Right lobe of liver (tissue), 6 donors: ENCODE data around the gene PRPF8. TPM values are rescaled to one million over a fixed set of nuclear protein-coding genes. Genes with fewer than 3 reads are reported as not detected.
A peak's percentile ranks its signal among the peaks of the same experiment; 100 is the strongest.

ENCODE experiments used
- ATAC-seq, 4 donors: fragments of 200-7000 bp; cut with Tn5 transposase; one replicate each; pipeline ENCODE4 v1.9.1; 2020; ENCODE audit warnings: mild to moderate bottlenecking in 4 of 4, moderate library complexity in 4 of 4
- DNase-seq, 3 donors: peaks; one replicate each; pipeline ENCODE4 v3.0.0-alpha.2; 2020
- H3K27ac ChIP-seq, 3 donors: fragments of 200-600 bp; one replicate each; pipeline ENCODE4 v1.8.0; 2022
- H3K27me3 ChIP-seq, 2 donors: fragments of 200-600 bp; one replicate each; pipeline ENCODE4 v1.8.0; 2022
- H3K36me3 ChIP-seq, 4 donors: fragments of 200-600 bp; sonication (generic) in 1 of 4; one replicate each; pipeline versions ENCODE4 v1.5.1 to v1.8.0; 2017 to 2022; ENCODE audit warnings: control low read depth in 1 of 4
- H3K4me1 ChIP-seq, 4 donors: fragments of 200-600 bp; sonication (generic) in 1 of 4; one replicate each; pipeline versions ENCODE4 v1.5.1 to v1.8.0; 2017 to 2022; ENCODE audit warnings: control low read depth in 1 of 4
- H3K4me3 ChIP-seq, 3 donors: fragments of 200-600 bp; one replicate each; pipeline ENCODE4 v1.8.0; 2022
- H3K9me3 ChIP-seq, 4 donors: fragments of 200-600 bp; sonication (generic) in 1 of 4; one replicate each; pipeline versions ENCODE4 v1.5.1 to v1.8.0; 2017 to 2022; ENCODE audit warnings: control low read depth in 1 of 4
- CTCF ChIP-seq, 4 donors: fragments of 200-600 bp in 3 of 4; fragments of 450-650 bp in 1 of 4; IDR thresholded peaks; one replicate each; pipeline versions ENCODE4 v1.5.1 to v1.8.0; 2016 to 2022; ENCODE audit warnings: antibody characterized with exemption in 4 of 4, mild to moderate bottlenecking in 2 of 4
- POLR2A ChIP-seq: fragments of 450-650 bp; IDR thresholded peaks from one replicate; pipeline ENCODE4 v1.6.1; 2017; ENCODE audit warnings: antibody characterized with exemption, mild to moderate bottlenecking
- WGBS: methylation state at CpG from one replicate; pipeline ENCODE4 v1.1.6; 2018; ENCODE audit warnings: low coverage, low lambda C conversion rate; ENCODE audit not compliant: insufficient coverage; ENCODE audit errors: missing lambda C conversion rate; 5-methylcytosine and 5-hydroxymethylcytosine counted together
- intact Hi-C, 2 donors: fragments of 100-400 bp; cut with DNase I; formaldehyde crosslinking; loops; one replicate each; pipeline versions ENCODE4 v1.11.2 to v1.14.1; 2022
- total RNA-seq, 6 experiments: library from RNA; depleted of rRNA in 2 of 6; stranded (reverse); fragments of >200 nt in 2 of 6; fragmentation: NEBNext Ultra II Directional in 3 of 6; extraction: Animal tissue kit (Norgen Biotek cat#: 25700) in 3 of 6; gene quantifications; one replicate each; pipeline versions ENCODE4 v1.1.0 to v1.2.4, GENCODE V29; 2016 to 2023
- donor health status: DM: no; HTN: yes; CAD: no.
- donor health status: DM: no; HTN: no; CAD: no.
- donor health status: DM: no; HTN: no; CAD: no.
- donor health status: DM: no; HTN: yes; CAD: no.
- donor health status: DM: no; HTN: yes; CAD: no.

Gene PRPF8
- total RNA-seq, 6 experiments from 2014 or later = 79.3 to 116 (median 102) TPM

GRCh38 chr17:1621273-1621954 lies 63.3 kb downstream of the PRPF8 start:
- TF ChIP-seq CTCF (IDR thresholded peaks at IDR 0.05) (no peak), POLR2A (no peak)
- ATAC-seq = peak; percentile 50 to 74 (median 68)
- H3K4me1 ChIP-seq = no peaks in the 10 kb centered on the region

GRCh38 chr17:1620486-1620885 lies 64.2 kb downstream of the PRPF8 start:
- TF ChIP-seq POLR2A (no peak), CTCF (IDR thresholded peaks at IDR 0.05) (no peak)
- H3K36me3 ChIP-seq = no peaks in the 10 kb centered on the region
- no peaks in the 10 kb centered on the region for H3K9me3 ChIP-seq
- intact Hi-C loops = no loop called here
- no peaks in the 10 kb centered on the region for H3K27me3 ChIP-seq
- H3K27ac ChIP-seq = no peak overlapping the region
- ATAC-seq (peak in 1 of 4 donors; percentile 4), DNase-seq (no peak)
- H3K4me1 ChIP-seq = no peaks in the 10 kb centered on the region
- H3K4me3 ChIP-seq = no peak overlapping the region
- 80% methylated on average over 10 of the region's 13 CpGs for WGBS

More at GRCh38 chr17:1621273-1621954, 63.3 kb downstream of the PRPF8 start:
- DNase-seq = no peak
- WGBS = 42% methylated on average over 6 of the region's 22 CpGs
- H3K4me3 ChIP-seq = no peak overlapping the region
- no peaks in the 10 kb centered on the region for H3K9me3 ChIP-seq
- H3K27ac ChIP-seq = no peak overlapping the region
- no peaks in the 10 kb centered on the region for H3K36me3 ChIP-seq
- no peaks in the 10 kb centered on the region for H3K27me3 ChIP-seq
- intact Hi-C loops = no loop called here

GRCh38 chr17:1617620-1618174 lies 67.0 kb downstream of the PRPF8 start:
- ATAC-seq (peak; percentile 66 to 76 (median 70)), DNase-seq (no peak)
- no peak overlapping the region for H3K27ac ChIP-seq
- 87% methylated on average over 14 of the region's 20 CpGs for WGBS
- H3K36me3 ChIP-seq = no peaks in the 10 kb centered on the region
- H3K4me1 ChIP-seq = no peaks in the 10 kb centered on the region
- H3K9me3 ChIP-seq = no peaks in the 10 kb centered on the region
- no peak overlapping the region for H3K4me3 ChIP-seq
- H3K27me3 ChIP-seq = no peaks in the 10 kb centered on the region
- intact Hi-C loops = no loop called here
- TF ChIP-seq CTCF (IDR thresholded peaks at IDR 0.05) = no peak
- no peak for TF ChIP-seq POLR2A

GRCh38 chr17:1616101-1616500 lies 68.6 kb downstream of the PRPF8 start:
- no peaks in the 10 kb centered on the region for H3K36me3 ChIP-seq
- no peaks in the 10 kb centered on the region for H3K27me3 ChIP-seq
- 91% methylated on average over 4 of the region's 13 CpGs for whole genome bisulfite sequencing
- H3K27ac ChIP-seq = no peak overlapping the region
- no peaks in the 10 kb centered on the region for H3K4me1 ChIP-seq
- no peaks in the 10 kb centered on the region for H3K9me3 ChIP-seq
- no peak overlapping the region for H3K4me3 ChIP-seq
- TF ChIP-seq POLR2A = no peak
- TF ChIP-seq CTCF (IDR thresholded peaks at IDR 0.05) = no peak
- intact Hi-C loops = no loop called here
- no peak for ATAC-seq
- no peak for DNase-seq
